Gastroesophageal sphincter (tissue), 4 donors: ENCODE data around the gene FAM110D. TPM values are rescaled to one million over a fixed set of nuclear protein-coding genes. Genes with fewer than 3 reads are reported as not detected.

Source experiments
- ATAC-seq: fragments of 150-250 bp; one replicate; pipeline ENCODE4 v1.9.1; 2016; ENCODE audit warnings: mild to moderate bottlenecking, moderate library complexity
- H3K27ac ChIP-seq, 4 donors: fragments of 200-600 bp; sonication (generic) in 3 of 4; 1 replicate in 3 of 4; 2 replicates in 1 of 4; pipeline ENCODE4 v1.5.1; 2016 to 2019
- H3K27me3 ChIP-seq: fragments of 200-600 bp; sonication (generic); one replicate; pipeline ENCODE4 v1.5.1; 2019
- H3K36me3 ChIP-seq, 2 donors: fragments of 200-600 bp; sonication (generic); one replicate each; pipeline ENCODE4 v1.5.1; 2019; ENCODE audit warnings: control low read depth in 1 of 2
- H3K4me1 ChIP-seq, 3 donors: fragments of 200-600 bp; sonication (generic); 1 replicate in 2 of 3; 2 replicates in 1 of 3; pipeline ENCODE4 v1.5.1; 2016 to 2019; ENCODE audit warnings: control low read depth in 2 of 3
- H3K4me3 ChIP-seq, 2 donors: fragments of 200-600 bp; sonication (generic); one replicate each; pipeline ENCODE4 v1.5.1; 2019; ENCODE audit warnings: mild to moderate bottlenecking in 1 of 2, moderate library complexity in 1 of 2
- H3K9me3 ChIP-seq, 3 donors: fragments of 200-600 bp; sonication (generic); one replicate each; pipeline ENCODE4 v1.5.1; 2017 to 2019; ENCODE audit warnings: control low read depth in 2 of 3
- EP300 ChIP-seq: sonication (generic); formaldehyde crosslinking; IDR thresholded peaks from one replicate; pipeline ENCODE4 v1.6.1; 2017; ENCODE audit warnings: antibody characterized with exemption, mild to moderate bottlenecking
- POLR2A ChIP-seq, 2 donors: fragments of 450-650 bp; IDR thresholded peaks; one replicate each; pipeline ENCODE4 v1.6.1; 2017; ENCODE audit warnings: antibody characterized with exemption in 2 of 2, mild to moderate bottlenecking in 2 of 2, moderate library complexity in 1 of 2
- POLR2AphosphoS5 ChIP-seq: sonication (generic); formaldehyde crosslinking; IDR thresholded peaks from one replicate; pipeline ENCODE4 v1.6.1; 2017; ENCODE audit warnings: antibody characterized with exemption
- WGBS, 2 donors: methylation state at CpG; one replicate each; pipeline ENCODE4 v1.1.5; 2018; ENCODE audit warnings: low coverage in 1 of 2; 5-methylcytosine and 5-hydroxymethylcytosine counted together
- total RNA-seq, 4 donors: library from RNA; depleted of rRNA; stranded (reverse); fragments of >200 nt; gene quantifications; one replicate each; pipeline ENCODE4 v1.1.0, GENCODE V29; 2016
- TF ChIP-seq, protein P1 (sequence below), 4 experiments: fragments of 200-600 bp in 2 of 4; fragments of 450-650 bp in 2 of 4; sonication (generic) in 1 of 4; IDR thresholded peaks; one replicate each; pipeline ENCODE4 v1.5.1; 2017 to 2019; ENCODE audit warnings: antibody characterized with exemption in 4 of 4, mild to moderate bottlenecking in 2 of 4, moderate library complexity in 2 of 4

FAM110D gene
- total RNA-seq, 4 donors from 2014 or later = 3.4 to 12.5 (median 7.7) TPM

DNA sequence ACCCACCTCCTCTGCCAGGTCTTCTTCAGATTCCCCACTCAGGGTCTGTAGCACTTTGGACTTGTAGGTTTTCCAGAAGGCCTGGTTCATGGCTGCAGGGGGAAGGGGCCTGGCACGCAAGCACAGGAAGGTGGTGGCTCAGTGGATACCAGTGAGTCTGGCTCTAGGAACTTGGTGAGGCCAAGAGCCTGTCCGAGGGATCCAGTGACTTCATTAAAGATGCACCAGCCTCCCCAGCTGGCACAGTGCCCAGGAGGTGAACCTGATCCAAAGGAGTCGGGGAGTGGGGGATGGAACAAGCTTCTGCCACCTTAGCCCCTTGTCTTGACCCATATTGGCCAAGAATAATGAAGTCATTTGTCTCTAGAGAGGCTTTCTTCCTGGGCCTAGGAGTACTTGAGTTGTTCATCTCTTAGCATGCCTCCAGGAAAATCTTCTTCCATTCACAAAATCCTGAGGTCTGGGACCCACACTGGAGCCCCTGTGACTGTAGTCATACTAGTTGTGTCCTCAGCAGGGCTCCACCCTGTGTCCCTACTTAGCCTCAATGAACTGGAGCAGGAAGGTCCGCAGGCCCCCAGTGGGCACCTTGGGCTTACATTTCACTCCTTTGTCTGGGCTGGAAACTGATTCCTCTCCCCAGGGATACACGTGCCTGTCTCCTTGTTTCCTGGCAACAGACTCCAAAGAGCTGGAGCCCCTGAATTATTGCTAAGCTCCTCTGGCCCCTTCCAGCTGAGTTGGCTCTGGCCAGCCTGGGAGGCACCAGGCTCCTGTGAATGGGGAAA lies 9.7 kb downstream of the FAM110D start, which contains the start of gene C1orf232:
C1orf232 (minus strand) TSS at position 554 of the 788 bp plus-strand sequence; CDS start at position 90, 464 bp downstream.
- Histone ChIP-seq H3K4me1 (peaks cover 3 to 36% (median 13%) of the 10 kb centered on the region in 3 donors), H3K27me3 (no peaks in the 10 kb centered on the region), H3K9me3 (no peaks in the 10 kb centered on the region), H3K4me3 (peak within 1 kb of the TSS; percentile 72 to 91), H3K27ac (peak within 1 kb of the TSS; percentile 31 to 86 (median 84)), H3K36me3 (peaks cover 0 to 11% of the 10 kb centered on the region in 2 donors)
- TF ChIP-seq, protein P1, sequence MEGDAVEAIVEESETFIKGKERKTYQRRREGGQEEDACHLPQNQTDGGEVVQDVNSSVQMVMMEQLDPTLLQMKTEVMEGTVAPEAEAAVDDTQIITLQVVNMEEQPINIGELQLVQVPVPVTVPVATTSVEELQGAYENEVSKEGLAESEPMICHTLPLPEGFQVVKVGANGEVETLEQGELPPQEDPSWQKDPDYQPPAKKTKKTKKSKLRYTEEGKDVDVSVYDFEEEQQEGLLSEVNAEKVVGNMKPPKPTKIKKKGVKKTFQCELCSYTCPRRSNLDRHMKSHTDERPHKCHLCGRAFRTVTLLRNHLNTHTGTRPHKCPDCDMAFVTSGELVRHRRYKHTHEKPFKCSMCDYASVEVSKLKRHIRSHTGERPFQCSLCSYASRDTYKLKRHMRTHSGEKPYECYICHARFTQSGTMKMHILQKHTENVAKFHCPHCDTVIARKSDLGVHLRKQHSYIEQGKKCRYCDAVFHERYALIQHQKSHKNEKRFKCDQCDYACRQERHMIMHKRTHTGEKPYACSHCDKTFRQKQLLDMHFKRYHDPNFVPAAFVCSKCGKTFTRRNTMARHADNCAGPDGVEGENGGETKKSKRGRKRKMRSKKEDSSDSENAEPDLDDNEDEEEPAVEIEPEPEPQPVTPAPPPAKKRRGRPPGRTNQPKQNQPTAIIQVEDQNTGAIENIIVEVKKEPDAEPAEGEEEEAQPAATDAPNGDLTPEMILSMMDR (IDR thresholded peaks at IDR 0.05) = no peak
- TF ChIP-seq POLR2AphosphoS5 = no peak
- no peak for TF ChIP-seq EP300
- no peak for TF ChIP-seq POLR2A (IDR thresholded peaks at IDR 0.05)
- no peak for ATAC-seq
- 14 to 63% methylated on average over 1 to 3 of the region's 5 CpGs for WGBS, 2 donors

- TF ChIP-seq POLR2AphosphoS5 = no peak
- no peak for TF ChIP-seq POLR2A (IDR thresholded peaks at IDR 0.05)
- TF ChIP-seq EP300 = no peak
- TF ChIP-seq, protein P1 (IDR thresholded peaks at IDR 0.05) = no peak
- no peak for ATAC-seq
- Histone ChIP-seq H3K9me3 (no peaks in the 10 kb centered on the region), H3K4me3 (peak overlapping the region in 1 of 2 donors; percentile 91), H3K4me1 (peaks cover 3 to 30% (median 8%) of the 10 kb centered on the region in 3 donors), H3K27ac (peak overlapping the region in 3 of 4 donors; percentile 81 to 86 (median 86)), H3K36me3 (peaks cover 0 to 11% of the 10 kb centered on the region in 2 donors), H3K27me3 (no peaks in the 10 kb centered on the region)
- WGBS, 2 donors = 45 to 46% methylated on average over 3 to 4 of the region's 4 CpGs
Measured at GRCh38 chr1:26169198-26169554, 10.3 kb downstream of the FAM110D start.

- WGBS, 2 donors = 0% methylated on average over 7 of the region's 76 CpGs; no CpG with 5 or more reads in 1 of the 2 donors
- Histone ChIP-seq H3K4me3 (peak within 1 kb of the TSS; percentile 72 to 91), H3K4me1 (peaks cover 3 to 23% (median 8%) of the 10 kb centered on the region in 3 donors), H3K27me3 (no peaks in the 10 kb centered on the region), H3K9me3 (no peaks in the 10 kb centered on the region), H3K36me3 (peaks cover 0 to 11% of the 10 kb centered on the region in 2 donors), H3K27ac (peak within 1 kb of the TSS; percentile 31 to 86 (median 84))
- ATAC-seq = peak; percentile 98
- TF ChIP-seq POLR2A (IDR thresholded peaks at IDR 0.05) (peak; percentile 36 to 52), POLR2AphosphoS5 (peak; percentile 79), EP300 (no peak)
- TF ChIP-seq, protein P1 (IDR thresholded peaks at IDR 0.05) = peak in 3 of 4 experiments; percentile 90 to 97 (median 97)
Measured at GRCh38 chr1:26169669-26170471, 11.0 kb downstream of the FAM110D start, which contains the start of gene ZNF593. ZNF593 (plus strand) TSS chr1:26169908; CDS start chr1:26169984, 76 bp downstream.

DNA sequence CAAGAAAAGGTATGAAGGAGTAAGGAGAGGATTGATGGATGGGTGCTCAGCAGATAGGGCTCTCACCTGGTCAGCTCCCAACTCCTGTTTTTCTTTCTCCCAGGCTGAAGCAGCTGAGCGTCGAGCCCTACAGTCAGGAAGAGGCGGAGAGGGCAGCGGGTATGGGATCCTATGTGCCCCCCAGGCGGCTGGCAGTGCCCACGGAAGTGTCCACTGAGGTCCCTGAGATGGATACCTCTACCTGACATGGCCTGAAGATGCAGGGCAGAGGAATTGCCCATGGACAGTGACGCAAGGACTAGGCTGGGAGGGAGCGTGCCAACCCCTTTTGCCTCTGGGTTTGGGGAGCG lies 11.6 kb downstream of the FAM110D start:
- no peak for ATAC-seq
- Histone ChIP-seq H3K36me3 (peaks cover 0 to 11% of the 10 kb centered on the region in 2 donors), H3K27me3 (no peaks in the 10 kb centered on the region), H3K4me3 (peak overlapping the region; percentile 72 to 91), H3K4me1 (peaks cover 3 to 23% (median 8%) of the 10 kb centered on the region in 3 donors), H3K27ac (peak overlapping the region in 3 of 4 donors; percentile 81 to 86 (median 86)), H3K9me3 (no peaks in the 10 kb centered on the region)
- TF ChIP-seq POLR2A (IDR thresholded peaks at IDR 0.05) (no peak), EP300 (no peak), POLR2AphosphoS5 (no peak)
- TF ChIP-seq, protein P1 (IDR thresholded peaks at IDR 0.05) = no peak
- 60 to 100% methylated on average over 1 to 4 of the region's 9 CpGs for WGBS, 2 donors
